AG04449 (cell line): ENCODE data around the gene ERBB4.
"Not testable (repeated sequence)": the region's sequence is repeated elsewhere in the genome, so short reads cannot be mapped to it uniquely, and the experiment has no call there.

ENCODE experiments used
- CTCF ChIA-PET: fragments of 350-600 bp; formaldehyde crosslinking; extraction: SDS; loops from one replicate; lab custom pipeline; 2021; ENCODE audit warnings: antibody characterized with exemption; lab: Yijun Ruan, JAX
- POLR2A ChIA-PET: fragments of 400-600, 350-600 bp; formaldehyde crosslinking; extraction: SDS; loops from one replicate; lab custom pipeline; 2020; ENCODE audit warnings: antibody characterized with exemption, inconsistent platforms; lab: Yijun Ruan, JAX
- DNase-seq: peaks from one replicate; pipeline ENCODE4 v3.0.0-alpha.2; 2010; ENCODE audit warnings: low read depth, low spot score
- H3K4me3 ChIP-seq: 2 replicates; pipeline ENCODE4 v1.5.1; 2011; ENCODE audit warnings: low read depth, mild to moderate bottlenecking, control low read depth, low read length
- TF ChIP-seq, protein P1 (sequence below): IDR thresholded peaks from one replicate; pipeline ENCODE4 v1.5.1; 2011; ENCODE audit warnings: mild to moderate bottlenecking, moderate library complexity, low read length, control low read depth, inconsistent platforms; ENCODE audit not compliant: insufficient read depth; ENCODE audit errors: missing control alignments

The ERBB4 gene

DNA sequence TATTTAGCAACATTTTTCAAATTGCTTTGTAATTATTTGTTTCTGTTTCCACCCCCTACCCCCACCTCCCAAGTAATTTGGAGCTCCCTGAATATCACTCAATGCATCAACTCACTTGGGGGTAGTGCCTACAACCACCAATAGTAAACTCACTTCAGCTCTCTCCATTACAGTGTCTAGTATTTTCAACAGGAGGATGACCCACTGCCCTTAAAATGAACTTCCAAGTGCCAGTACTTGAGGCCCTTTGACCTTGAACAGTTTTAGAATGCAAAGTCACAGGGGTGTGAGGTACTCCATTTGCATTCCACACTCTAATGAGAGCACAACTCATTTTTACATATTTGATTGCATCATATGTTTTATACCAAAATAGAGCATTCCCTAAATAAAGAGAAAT is 523.0 kb downstream of the ERBB4 start:
- ChIA-PET POLR2A (no interaction called here), CTCF (no interaction called here)
- no peak for DNase-seq
- TF ChIP-seq, protein P1, sequence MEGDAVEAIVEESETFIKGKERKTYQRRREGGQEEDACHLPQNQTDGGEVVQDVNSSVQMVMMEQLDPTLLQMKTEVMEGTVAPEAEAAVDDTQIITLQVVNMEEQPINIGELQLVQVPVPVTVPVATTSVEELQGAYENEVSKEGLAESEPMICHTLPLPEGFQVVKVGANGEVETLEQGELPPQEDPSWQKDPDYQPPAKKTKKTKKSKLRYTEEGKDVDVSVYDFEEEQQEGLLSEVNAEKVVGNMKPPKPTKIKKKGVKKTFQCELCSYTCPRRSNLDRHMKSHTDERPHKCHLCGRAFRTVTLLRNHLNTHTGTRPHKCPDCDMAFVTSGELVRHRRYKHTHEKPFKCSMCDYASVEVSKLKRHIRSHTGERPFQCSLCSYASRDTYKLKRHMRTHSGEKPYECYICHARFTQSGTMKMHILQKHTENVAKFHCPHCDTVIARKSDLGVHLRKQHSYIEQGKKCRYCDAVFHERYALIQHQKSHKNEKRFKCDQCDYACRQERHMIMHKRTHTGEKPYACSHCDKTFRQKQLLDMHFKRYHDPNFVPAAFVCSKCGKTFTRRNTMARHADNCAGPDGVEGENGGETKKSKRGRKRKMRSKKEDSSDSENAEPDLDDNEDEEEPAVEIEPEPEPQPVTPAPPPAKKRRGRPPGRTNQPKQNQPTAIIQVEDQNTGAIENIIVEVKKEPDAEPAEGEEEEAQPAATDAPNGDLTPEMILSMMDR: no peak
- H3K4me3 ChIP-seq: no peak overlapping the region

DNA sequence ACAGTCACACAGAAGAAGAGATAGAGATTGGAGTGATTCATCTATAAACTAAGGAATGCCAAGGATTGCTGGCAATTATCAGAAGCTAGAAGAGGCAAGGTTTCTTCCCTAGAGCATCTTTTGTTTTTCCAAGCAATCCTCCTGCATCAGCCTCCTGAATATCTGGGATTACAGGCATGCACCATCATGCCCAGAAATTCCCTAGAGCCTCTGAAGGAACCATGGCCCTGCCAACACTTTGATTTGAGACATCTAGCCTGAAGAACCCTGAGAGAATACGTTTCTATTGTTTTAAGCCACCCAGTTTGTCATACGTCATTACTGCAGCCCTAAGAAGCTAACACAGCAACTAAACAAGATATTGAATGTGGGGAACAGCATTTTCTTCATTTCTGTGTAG is 525.0 kb downstream of the ERBB4 start:
- no peak for DNase-seq
- H3K4me3 ChIP-seq: no peak overlapping the region
- TF ChIP-seq, protein P1: no peak
- ChIA-PET POLR2A (no interaction called here), CTCF (no interaction called here)

DNA sequence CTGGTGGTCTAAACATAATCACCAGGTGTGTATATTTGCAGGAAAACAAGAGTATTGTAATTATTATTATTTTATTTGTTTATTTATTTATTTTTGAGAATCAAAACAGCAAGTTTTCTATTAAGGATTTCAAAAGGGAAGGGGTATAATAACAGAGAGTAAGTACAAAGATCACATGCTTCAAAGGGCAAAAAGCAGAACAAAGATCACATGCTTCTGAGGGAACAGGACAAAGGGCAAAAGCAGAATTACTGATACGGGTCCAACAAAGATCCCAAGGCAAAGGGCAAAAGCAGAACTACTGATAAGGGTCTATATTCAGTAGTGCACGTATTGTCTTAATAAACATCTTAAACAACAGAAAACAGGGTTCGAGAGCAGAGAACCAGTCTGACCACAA is 528.3 kb downstream of the ERBB4 start:
- DNase-seq, CTCF ChIA-PET: not testable (repeated sequence)

DNA sequence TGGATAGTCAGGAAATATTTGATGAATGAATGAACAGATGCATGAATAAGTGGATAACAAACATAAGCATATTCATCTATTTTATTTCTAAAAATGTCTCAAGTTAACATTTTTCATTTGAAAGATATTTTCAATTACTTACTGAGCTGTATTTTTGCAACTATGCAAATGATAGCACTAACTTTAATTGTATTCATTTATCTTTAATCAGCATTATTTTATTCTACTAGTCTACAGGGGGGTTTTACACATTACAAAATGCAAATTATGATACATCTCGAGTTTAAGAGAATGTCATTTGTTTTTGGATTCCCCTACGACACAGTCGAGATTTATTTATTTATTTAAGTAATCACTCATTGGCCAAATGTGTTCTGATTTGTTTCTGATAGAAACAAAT is 530.6 kb downstream of the ERBB4 start:
- no peak overlapping the region for H3K4me3 ChIP-seq
- no peak for DNase-seq
- TF ChIP-seq, protein P1: no peak
- POLR2A ChIA-PET: no interaction called here
- CTCF ChIA-PET: no interaction called here

More for the DNA sequence above, 528.3 kb downstream of the ERBB4 start:
- POLR2A ChIA-PET, H3K4me3 ChIP-seq: not testable (repeated sequence)

DNA sequence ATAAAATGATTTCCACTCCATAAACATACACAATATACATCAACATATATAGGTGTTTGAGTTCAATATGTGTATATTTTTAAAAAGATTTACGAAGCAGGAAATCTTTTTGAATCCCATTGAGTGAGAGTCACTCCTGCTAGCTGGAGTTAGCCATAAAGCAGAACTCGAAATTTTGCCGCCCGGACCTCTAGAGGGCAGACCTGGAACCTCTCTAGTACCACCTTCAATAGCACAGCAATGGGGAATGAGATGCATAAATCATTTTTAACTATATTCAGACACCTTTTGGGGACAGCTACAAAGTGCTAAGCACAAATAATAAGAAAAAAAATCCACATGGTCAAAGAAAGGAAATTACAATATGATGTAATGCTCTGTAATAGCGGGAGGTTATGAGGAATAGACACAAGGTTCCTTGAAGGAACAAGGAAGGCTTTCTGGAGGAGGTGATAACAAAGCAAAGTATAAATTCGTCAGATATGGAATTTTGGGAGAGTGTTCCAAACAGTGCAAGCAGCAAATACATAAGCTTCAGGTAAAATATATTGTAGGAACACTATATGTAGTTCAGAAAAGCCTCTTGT is 533.4 kb downstream of the ERBB4 start:
- H3K4me3 ChIP-seq: no peak overlapping the region
- DNase-seq: no peak
- ChIA-PET CTCF (interaction anchor here (1.2 kb wide), 1 partner anchor 17 kb away, joined by 3 read pairs; no protein-coding TSS in a partner anchor), POLR2A (no interaction called here)
- TF ChIP-seq, protein P1: no peak

DNA sequence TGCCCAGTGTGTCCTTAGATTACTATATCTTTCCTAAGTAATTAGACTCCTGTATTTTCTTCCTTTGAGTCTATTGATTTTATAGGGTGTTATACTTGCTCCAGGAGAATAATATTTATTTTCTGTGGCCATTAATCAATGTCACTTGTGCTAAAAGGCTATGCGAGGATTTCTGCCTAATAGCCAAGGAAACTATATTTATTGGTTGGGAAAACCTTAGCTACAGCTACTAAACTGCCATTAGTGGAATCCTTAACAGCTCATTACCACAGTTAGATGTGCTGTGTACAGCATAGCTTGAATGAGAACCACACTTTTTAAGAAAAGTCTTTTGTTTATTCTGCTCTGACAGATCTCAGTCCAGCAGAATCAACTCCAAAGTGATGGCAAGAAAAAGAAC is 537.3 kb downstream of the ERBB4 start:
- H3K4me3 ChIP-seq: no peak overlapping the region
- ChIA-PET CTCF (no interaction called here), POLR2A (no interaction called here)
- TF ChIP-seq, protein P1: no peak
- no peak for DNase-seq

DNA sequence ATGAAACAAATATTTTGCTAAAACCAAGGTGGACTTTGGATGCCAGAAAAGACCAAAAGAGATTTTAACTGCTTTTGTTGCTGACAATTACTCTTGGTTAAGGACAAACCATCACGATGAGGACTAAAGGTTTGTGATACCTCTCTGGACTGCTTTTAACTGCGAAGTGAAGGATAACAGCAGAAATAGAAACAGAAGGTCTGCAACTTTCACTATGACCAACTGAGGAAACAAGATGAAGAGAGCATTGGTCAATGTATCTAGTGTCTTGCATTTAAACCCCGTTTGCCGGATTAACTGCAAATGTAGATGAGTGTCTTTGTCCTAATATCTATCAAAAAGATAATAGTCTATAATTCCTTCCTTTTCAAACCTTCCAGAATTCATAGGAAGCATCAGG is 541.7 kb downstream of the ERBB4 start:
- TF ChIP-seq, protein P1: no peak
- no peak for DNase-seq
- ChIA-PET POLR2A (no interaction called here), CTCF (no interaction called here)
- no peak overlapping the region for H3K4me3 ChIP-seq
